Astrocyte (in vitro differentiated cells and primary cell): ENCODE results near the gene HMMR.
"Not testable (repeated sequence)": the region's sequence is repeated elsewhere in the genome, so short reads cannot be mapped to it uniquely, and the experiment has no call there.

ENCODE experiments used
- CTCF ChIP-seq: IDR thresholded peaks from 2 replicates; pipeline ENCODE4 v1.5.1; 2011; ENCODE audit warnings: low read depth, mild to moderate bottlenecking, inconsistent platforms, low read length, moderate library complexity; ENCODE audit not compliant: insufficient read depth
- EZH2 ChIP-seq: IDR thresholded peaks from 2 replicates; pipeline ENCODE4 v1.6.1; 2012; ENCODE audit warnings: mild to moderate bottlenecking, low read length, inconsistent platforms; ENCODE audit not compliant: insufficient read depth

GRCh38 chr5:163455406-163455805 is 5.0 kb upstream of the HMMR start:
- TF ChIP-seq CTCF, EZH2: not testable (repeated sequence)
